Measurements from ENCODE around the gene PDSS2.

PDSS2 gene

DNA sequence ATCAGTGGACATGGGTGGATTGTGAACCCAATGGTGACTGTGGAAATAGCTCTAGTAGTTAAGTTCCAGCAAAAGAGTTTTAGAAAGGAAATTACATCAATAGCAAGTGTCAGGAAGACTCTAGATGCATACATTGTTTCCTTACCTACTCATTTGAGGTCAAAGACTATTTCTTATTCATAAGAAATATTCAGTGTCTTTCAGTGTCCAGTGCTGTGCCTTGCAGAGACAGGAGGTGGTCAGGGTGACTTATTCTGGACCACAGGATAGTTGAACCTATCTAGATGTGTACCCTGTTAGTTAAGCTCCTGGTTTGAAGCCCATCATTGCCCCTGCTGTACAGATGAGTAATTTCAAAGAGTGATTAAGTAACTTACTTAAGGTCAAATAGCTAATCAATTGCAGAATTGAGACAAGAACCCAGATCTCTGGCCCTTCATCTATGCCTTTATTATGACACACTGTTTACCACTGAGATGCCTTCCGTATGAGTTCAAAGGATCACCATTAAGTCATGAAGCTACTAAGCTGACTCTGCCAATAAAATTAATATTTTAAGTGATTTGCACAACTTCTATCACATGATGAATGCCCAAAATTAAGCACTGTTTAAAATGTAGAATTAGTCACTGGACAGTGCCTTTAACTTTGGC lies 136.1 kb downstream of the PDSS2 start:
- TF ChIP-seq, protein P1, sequence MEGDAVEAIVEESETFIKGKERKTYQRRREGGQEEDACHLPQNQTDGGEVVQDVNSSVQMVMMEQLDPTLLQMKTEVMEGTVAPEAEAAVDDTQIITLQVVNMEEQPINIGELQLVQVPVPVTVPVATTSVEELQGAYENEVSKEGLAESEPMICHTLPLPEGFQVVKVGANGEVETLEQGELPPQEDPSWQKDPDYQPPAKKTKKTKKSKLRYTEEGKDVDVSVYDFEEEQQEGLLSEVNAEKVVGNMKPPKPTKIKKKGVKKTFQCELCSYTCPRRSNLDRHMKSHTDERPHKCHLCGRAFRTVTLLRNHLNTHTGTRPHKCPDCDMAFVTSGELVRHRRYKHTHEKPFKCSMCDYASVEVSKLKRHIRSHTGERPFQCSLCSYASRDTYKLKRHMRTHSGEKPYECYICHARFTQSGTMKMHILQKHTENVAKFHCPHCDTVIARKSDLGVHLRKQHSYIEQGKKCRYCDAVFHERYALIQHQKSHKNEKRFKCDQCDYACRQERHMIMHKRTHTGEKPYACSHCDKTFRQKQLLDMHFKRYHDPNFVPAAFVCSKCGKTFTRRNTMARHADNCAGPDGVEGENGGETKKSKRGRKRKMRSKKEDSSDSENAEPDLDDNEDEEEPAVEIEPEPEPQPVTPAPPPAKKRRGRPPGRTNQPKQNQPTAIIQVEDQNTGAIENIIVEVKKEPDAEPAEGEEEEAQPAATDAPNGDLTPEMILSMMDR (IDR thresholded peaks at IDR 0.05; ENCODE audit: borderline replicate concordance, control extremely low read depth, extremely low read depth, insufficient read depth, missing control alignments) = no peak
- in situ Hi-C loops (cut with MboI; ENCODE audit: low sequenced_read_pairs, unreplicated experiment) = loop anchor here (25.0 kb wide), 1 partner anchor 339 kb away; no protein-coding TSS in a partner anchor
- no peak for DNase-seq (ENCODE audit: low spot score)

DNA sequence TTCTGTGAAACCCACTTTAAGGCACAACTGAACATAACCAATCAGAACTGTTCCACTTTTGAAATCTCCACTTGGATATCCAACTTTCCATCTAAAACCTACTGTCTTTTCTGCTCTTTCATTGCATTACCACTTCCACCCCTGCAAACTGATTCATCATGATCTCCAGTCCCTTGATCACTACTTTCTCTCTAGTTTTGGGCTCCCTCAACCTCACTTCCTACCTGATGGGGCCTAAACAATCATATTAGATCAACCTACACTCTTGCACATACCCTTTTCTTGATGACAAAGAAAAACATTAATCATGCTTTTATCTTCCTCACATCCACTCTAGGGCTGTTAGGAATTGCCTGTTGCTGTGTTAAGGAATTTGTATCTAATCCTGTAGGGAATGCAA lies 137.6 kb downstream of the PDSS2 start:
- in situ Hi-C loops (cut with MboI; ENCODE audit: low sequenced_read_pairs, unreplicated experiment) = loop anchor here (25.0 kb wide), 1 partner anchor 341 kb away; no protein-coding TSS in a partner anchor
- no peak for DNase-seq (ENCODE audit: low spot score)
- TF ChIP-seq, protein P1 (IDR thresholded peaks at IDR 0.05; ENCODE audit: borderline replicate concordance, control extremely low read depth, extremely low read depth, insufficient read depth, missing control alignments) = no peak

DNA sequence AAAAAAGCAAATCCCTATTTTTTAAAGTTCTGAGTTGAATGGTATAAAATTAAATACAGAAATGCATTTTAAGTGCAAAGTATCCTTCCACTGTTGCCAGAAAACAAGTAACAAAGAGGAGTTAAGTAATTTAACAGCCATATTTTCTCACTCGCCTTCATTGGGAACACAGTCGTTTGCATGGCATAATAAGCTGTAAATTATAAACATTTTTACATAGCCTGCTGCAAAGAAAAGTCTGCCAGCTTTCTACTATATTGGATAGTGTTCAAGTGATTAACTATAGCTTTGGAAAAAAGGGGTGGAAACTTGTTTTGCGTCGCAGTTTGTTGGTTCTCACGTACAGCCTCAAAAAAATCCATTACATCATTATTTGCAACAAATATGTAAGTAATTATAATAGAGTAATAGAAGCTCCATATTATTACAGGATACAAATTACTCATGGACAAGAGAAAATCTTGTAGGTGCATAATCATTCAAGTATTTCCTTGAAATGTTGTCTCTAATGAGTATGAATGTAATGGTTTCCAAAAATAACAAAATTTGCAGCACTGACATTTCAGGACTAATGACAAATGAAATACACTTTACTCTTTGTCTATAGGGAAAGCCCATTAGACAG lies 139.3 kb downstream of the PDSS2 start:
- TF ChIP-seq, protein P1 (IDR thresholded peaks at IDR 0.05; ENCODE audit: borderline replicate concordance, control extremely low read depth, extremely low read depth, insufficient read depth, missing control alignments) = no peak
- in situ Hi-C loops (cut with MboI; ENCODE audit: low sequenced_read_pairs, unreplicated experiment) = loop anchor here (25.0 kb wide), 1 partner anchor 342 kb away; no protein-coding TSS in a partner anchor
- DNase-seq (ENCODE audit: low spot score) = no peak

DNA sequence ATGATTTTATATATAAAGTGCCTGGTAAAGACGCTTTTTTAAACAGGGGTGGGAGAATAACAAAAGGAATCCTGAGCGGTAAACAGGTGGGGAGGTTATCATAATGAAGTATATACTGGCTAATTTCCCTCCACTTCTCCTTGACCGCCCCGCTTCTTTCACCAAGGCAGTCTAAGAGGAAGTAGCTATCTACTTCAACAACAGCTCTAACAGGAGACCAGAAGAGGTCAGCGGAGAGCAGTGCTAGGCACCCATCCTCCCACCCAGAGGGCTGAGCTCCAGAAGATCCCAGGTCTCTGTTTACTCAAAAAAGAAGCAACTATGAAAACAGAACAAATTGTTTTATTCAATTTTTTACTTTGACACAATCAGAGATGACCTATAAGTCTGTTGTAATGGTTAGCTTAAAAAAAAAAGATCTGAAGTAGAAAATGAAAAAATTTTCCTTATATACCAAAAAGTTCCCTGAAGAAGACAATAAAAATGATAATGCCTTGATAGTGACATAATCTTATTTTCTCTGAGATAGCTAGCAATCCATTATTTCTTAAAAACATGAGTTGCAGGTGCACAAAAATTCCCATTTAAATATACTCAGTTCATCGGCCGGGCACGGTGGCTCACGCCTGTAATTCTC lies 141.1 kb downstream of the PDSS2 start:
- peak; percentile 53 for DNase-seq (ENCODE audit: low spot score)
- in situ Hi-C loops (cut with MboI; ENCODE audit: low sequenced_read_pairs, unreplicated experiment) = loop anchor here (25.0 kb wide), 1 partner anchor 344 kb away; no protein-coding TSS in a partner anchor
- TF ChIP-seq, protein P1 (IDR thresholded peaks at IDR 0.05; ENCODE audit: borderline replicate concordance, control extremely low read depth, extremely low read depth, insufficient read depth, missing control alignments) = peak; percentile 71

DNA sequence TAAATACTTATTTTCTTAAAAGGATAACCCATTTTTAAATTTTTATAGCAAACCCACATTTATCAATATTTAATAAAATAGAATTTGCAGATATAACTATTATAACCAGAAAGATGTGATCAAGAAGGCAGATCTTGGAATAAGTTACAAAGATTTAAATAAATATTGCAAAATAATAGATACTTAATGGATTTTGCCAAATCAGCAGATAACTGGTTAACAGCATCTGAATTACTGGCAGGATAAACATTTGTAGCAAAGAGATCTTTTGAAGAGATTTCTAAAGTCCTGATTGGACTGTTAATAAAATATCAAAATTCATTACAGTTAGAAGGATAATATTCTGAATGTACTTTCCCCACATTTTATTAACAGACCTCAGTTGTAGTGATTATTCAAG lies 144.2 kb downstream of the PDSS2 start:
- TF ChIP-seq, protein P1 (IDR thresholded peaks at IDR 0.05; ENCODE audit: borderline replicate concordance, control extremely low read depth, extremely low read depth, insufficient read depth, missing control alignments) = no peak
- DNase-seq (ENCODE audit: low spot score) = no peak
- in situ Hi-C loops (cut with MboI; ENCODE audit: low sequenced_read_pairs, unreplicated experiment) = loop anchor here (25.0 kb wide), 1 partner anchor 347 kb away; no protein-coding TSS in a partner anchor

DNA sequence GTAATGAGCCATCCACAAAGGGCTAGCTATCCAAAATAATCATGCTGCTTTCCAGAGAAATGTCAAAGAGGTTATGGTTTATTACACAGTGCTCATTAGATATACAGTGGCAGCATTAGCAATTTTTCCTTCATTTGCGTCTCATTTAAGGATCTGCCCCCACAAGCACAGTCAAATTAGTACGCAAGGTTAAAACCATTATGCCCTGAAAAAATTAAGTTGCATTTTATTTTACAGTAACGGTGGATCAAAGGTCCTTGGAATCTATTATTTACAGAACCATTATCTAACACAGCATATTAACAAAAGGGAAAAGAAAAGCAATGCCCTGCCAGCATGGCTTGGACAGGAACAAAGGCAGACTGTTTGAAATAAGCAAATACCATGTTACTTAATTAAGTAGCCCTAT lies 144.8 kb downstream of the PDSS2 start:
- no peak for DNase-seq (ENCODE audit: low spot score)
- in situ Hi-C loops (cut with MboI; ENCODE audit: low sequenced_read_pairs, unreplicated experiment) = loop anchor here (25.0 kb wide), 1 partner anchor 348 kb away; no protein-coding TSS in a partner anchor
- TF ChIP-seq, protein P1 (IDR thresholded peaks at IDR 0.05; ENCODE audit: borderline replicate concordance, control extremely low read depth, extremely low read depth, insufficient read depth, missing control alignments) = no peak

Data from GM13976 (cell line).